ENCODE data around the gene APBA2. TPM values are rescaled to one million over a fixed set of nuclear protein-coding genes. Genes with fewer than 3 reads are reported as not detected.

The APBA2 gene
- total and polyA plus RNA-seq, 7 donors, result 0.06 to 0.36 (median 0.08) TPM; not detected in 2

- Histone ChIP-seq H3K27ac (no peak overlapping the region), H3K4me1 (no peaks in the 10 kb centered on the region), H3K36me3 (ENCODE audit: insufficient read depth in 1 of 2, low read depth in 1 of 2) (no peaks in the 10 kb centered on the region), H3K27me3 (ENCODE audit: insufficient read depth in 3 of 3, low read length in 2 of 3) (peaks cover 0 to 5% (median 2%) of the 10 kb centered on the region in 3 donors), H3K4me3 (no peak overlapping the region), H3K9me3 (no peaks in the 10 kb centered on the region)
- no peak for DNase-seq
- TF ChIP-seq, protein P1, sequence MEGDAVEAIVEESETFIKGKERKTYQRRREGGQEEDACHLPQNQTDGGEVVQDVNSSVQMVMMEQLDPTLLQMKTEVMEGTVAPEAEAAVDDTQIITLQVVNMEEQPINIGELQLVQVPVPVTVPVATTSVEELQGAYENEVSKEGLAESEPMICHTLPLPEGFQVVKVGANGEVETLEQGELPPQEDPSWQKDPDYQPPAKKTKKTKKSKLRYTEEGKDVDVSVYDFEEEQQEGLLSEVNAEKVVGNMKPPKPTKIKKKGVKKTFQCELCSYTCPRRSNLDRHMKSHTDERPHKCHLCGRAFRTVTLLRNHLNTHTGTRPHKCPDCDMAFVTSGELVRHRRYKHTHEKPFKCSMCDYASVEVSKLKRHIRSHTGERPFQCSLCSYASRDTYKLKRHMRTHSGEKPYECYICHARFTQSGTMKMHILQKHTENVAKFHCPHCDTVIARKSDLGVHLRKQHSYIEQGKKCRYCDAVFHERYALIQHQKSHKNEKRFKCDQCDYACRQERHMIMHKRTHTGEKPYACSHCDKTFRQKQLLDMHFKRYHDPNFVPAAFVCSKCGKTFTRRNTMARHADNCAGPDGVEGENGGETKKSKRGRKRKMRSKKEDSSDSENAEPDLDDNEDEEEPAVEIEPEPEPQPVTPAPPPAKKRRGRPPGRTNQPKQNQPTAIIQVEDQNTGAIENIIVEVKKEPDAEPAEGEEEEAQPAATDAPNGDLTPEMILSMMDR (IDR thresholded peaks at IDR 0.05), result no peak
- no peak for ATAC-seq
- 85 to 96% (median 95%) methylated on average over 1 of the region's 1 CpG for WGBS, 3 donors
- intact Hi-C loops (cut with DNase I), result no loop called here
Measured at GRCh38 chr15:28964098-28964497, 78.3 kb downstream of the APBA2 start.

GRCh38 chr15:28967066-28967465 is 81.3 kb downstream of the APBA2 start:
- TF ChIP-seq, protein P1 (IDR thresholded peaks at IDR 0.05), result no peak
- H3K27me3 ChIP-seq (ENCODE audit: insufficient read depth in 3 of 3, low read length in 2 of 3), result peaks cover 0 to 8% (median 4%) of the 10 kb centered on the region in 3 donors
- ATAC-seq, result no peak
- no peaks in the 10 kb centered on the region for H3K9me3 ChIP-seq
- intact Hi-C loops (cut with DNase I), result no loop called here
- H3K27ac ChIP-seq, result no peak overlapping the region
- no peak overlapping the region for H3K4me3 ChIP-seq
- H3K4me1 ChIP-seq, result no peaks in the 10 kb centered on the region
- H3K36me3 ChIP-seq (ENCODE audit: insufficient read depth in 1 of 2, low read depth in 1 of 2), result no peaks in the 10 kb centered on the region
- no peak for DNase-seq

GRCh38 chr15:28967990-28968389 is 82.2 kb downstream of the APBA2 start:
- intact Hi-C loops (cut with DNase I), result no loop called here
- H3K27me3 ChIP-seq (ENCODE audit: insufficient read depth in 3 of 3, low read length in 2 of 3), result peaks cover 0 to 8% (median 4%) of the 10 kb centered on the region in 3 donors
- H3K4me1 ChIP-seq, result no peaks in the 10 kb centered on the region
- H3K4me3 ChIP-seq, result no peak overlapping the region
- no peak overlapping the region for H3K27ac ChIP-seq
- no peaks in the 10 kb centered on the region for H3K9me3 ChIP-seq
- TF ChIP-seq, protein P1 (IDR thresholded peaks at IDR 0.05), result no peak
- WGBS, 3 donors, result 75 to 80% (median 77%) methylated on average over 6 of the region's 6 CpGs
- ATAC-seq, result no peak
- no peak for DNase-seq
- H3K36me3 ChIP-seq (ENCODE audit: insufficient read depth in 1 of 2, low read depth in 1 of 2), result no peaks in the 10 kb centered on the region

DNA sequence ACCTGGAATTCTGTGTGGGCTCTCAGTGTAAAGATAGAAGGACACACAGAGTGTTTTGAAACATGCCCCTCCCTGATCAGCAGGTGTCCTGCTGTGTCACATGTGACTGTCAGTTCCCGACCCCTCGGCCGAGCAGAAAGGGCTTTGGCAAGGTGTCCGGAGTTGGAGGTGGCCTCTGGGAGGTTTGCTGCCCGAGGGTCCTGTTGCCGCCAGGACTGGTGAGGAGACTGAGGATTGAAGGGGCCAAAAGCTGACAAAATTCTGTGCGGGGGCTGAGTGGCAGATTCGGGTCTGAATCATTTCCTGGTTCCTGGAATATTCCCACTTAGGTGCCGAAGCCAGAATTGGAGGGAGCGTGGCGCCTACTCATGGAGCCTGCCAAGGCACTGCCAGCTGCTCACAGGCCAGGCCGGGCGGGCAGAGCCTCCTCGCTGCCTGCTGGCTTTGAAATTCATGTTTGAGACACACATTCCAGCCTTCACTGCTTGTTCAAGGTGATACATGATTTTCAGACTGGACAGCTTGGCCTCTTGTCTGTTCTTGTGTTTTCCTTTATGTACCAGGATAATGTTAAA is 83.8 kb downstream of the APBA2 start:
- no peaks in the 10 kb centered on the region for H3K4me1 ChIP-seq
- intact Hi-C loops (cut with DNase I), result no loop called here
- no peak for ATAC-seq
- no peak for DNase-seq
- no peak overlapping the region for H3K4me3 ChIP-seq
- H3K27ac ChIP-seq, result no peak overlapping the region
- TF ChIP-seq, protein P1 (IDR thresholded peaks at IDR 0.05), result no peak
- no peaks in the 10 kb centered on the region for H3K9me3 ChIP-seq
- no peaks in the 10 kb centered on the region for H3K36me3 ChIP-seq (ENCODE audit: insufficient read depth in 1 of 2, low read depth in 1 of 2)
- peaks cover 0 to 8% (median 4%) of the 10 kb centered on the region in 3 donors for H3K27me3 ChIP-seq (ENCODE audit: insufficient read depth in 3 of 3, low read length in 2 of 3)
- 24 to 48% (median 35%) methylated on average over 14 of the region's 14 CpGs for WGBS, 3 donors

DNA sequence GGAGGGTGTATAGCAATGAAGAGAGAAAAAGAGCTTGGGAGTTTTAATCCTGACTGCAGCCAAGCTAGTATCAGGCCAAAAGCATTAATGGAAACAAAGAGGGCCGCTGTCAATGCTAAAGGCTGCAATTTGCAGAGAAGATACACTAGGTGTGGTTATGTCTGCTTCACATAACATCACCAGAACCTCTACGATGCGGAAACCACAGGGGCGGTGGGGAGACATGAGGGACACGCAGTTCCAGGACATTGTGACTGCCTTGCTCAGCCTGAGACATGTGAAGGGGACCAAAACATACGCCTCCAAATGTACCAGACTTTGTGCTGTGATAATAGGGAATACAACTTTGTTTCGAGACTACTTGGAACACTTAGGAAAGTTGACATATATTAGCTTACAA is 88.4 kb downstream of the APBA2 start:
- DNase-seq (no peak), ATAC-seq (no peak)
- WGBS, 3 donors, result 86 to 92% (median 89%) methylated on average over 7 of the region's 7 CpGs
- TF ChIP-seq, protein P1 (IDR thresholded peaks at IDR 0.05), result no peak
- Histone ChIP-seq H3K27ac (no peak overlapping the region), H3K9me3 (no peaks in the 10 kb centered on the region), H3K27me3 (ENCODE audit: insufficient read depth in 3 of 3, low read length in 2 of 3) (peaks cover 0 to 3% (median 3%) of the 10 kb centered on the region in 3 donors), H3K4me1 (no peaks in the 10 kb centered on the region), H3K4me3 (no peak overlapping the region), H3K36me3 (ENCODE audit: insufficient read depth in 1 of 2, low read depth in 1 of 2) (no peaks in the 10 kb centered on the region)
- intact Hi-C loops (cut with DNase I), result no loop called here

Measured in psoas muscle (tissue), 8 donors.